Heart left ventricle (tissue), 13 donors: ENCODE results near the gene UBP1.

ENCODE experiments used
- CTCF ChIP-seq, 12 donors: fragments of 200-600 bp; sonication (generic) in 4 of 12; IDR thresholded peaks; one replicate each; pipeline versions ENCODE4 v1.5.0 to v1.8.0; 2018 to 2022; ENCODE audit warnings: antibody characterized with exemption in 12 of 12, mild to moderate bottlenecking in 5 of 12
- POLR2A ChIP-seq, 2 donors: fragments of 450-650 bp; IDR thresholded peaks; one replicate each; pipeline ENCODE4 v1.6.1; 2017; ENCODE audit warnings: antibody characterized with exemption in 2 of 2, mild to moderate bottlenecking in 2 of 2, moderate library complexity in 2 of 2
- donor health status: ischemic (EF 13 %, LVEDD 7.1; RV severe dilation, severe dysfunction).
- donor health status: DM: no; HTN: yes; CAD: no.
- donor health status: DM: no; HTN: no; CAD: no.
- donor health status: ischemic (EF 25% LVEDD 6.9; RV normal size, moderate dysfunction).
- donor health status: ischemic (EF 25% LVEDD 5.7; RV mildly dilated, moderate dysfunction).
- donor health status: ischemic (EF 35%, LVEDD 5.7; RV mildly dilated, moderate dysfunction).
- donor health status: nonischemic (EF 11% LVEDD 7.7; RV severe dilation, severe dysfunction).
- donor health status: DM: yes; HTN: yes; CAD: no.
- donor health status: PGD.
- donor health status: ischemic (EF 29% LVEDD 5.4; RV normal size, mild dysfunction).
- donor health status: nonischemic (EF 23%, LVEDD 6.1; RV moderate dilation, normal function).

GRCh38 chr3:33430061-33430460, 10.1 kb downstream of the UBP1 start:
- TF ChIP-seq CTCF (IDR thresholded peaks at IDR 0.05) (no peak), POLR2A (IDR thresholded peaks at IDR 0.05) (no peak)
